NCI-H460 (cell line): ENCODE results near the gene GJA1. TPM values are rescaled to one million over a fixed set of nuclear protein-coding genes. Genes with fewer than 3 reads are reported as not detected.
"Not testable (repeated sequence)": the region's sequence is repeated elsewhere in the genome, so short reads cannot be mapped to it uniquely, and the experiment has no call there.

Experiments used
- DNase-seq: peaks from one replicate; pipeline ENCODE4 v3.0.0-alpha.2; 2016; ENCODE audit warnings: low read depth; ENCODE audit errors: extremely low read depth
- polyA plus RNA-seq: library from polyadenylated mRNA; depleted of rRNA; stranded (reverse); fragments of >200 nt; gene quantifications from 2 replicates; pipeline ENCODE4 v1.2.3, GENCODE V29; 2014; cell fraction: nucleus; rRNA removed
- total RNA-seq: library from RNA; depleted of rRNA; stranded (reverse); fragments of >200 nt; shearing (Covaris generic); gene quantifications from 2 replicates; pipeline ENCODE4 v1.2.3, GENCODE V29; 2014; rRNA removed

Gene GJA1
- total RNA-seq: 31.8 and 34.1 TPM in 2 replicates
- 25.7 and 30.1 TPM in 2 replicates for polyA plus RNA-seq

DNA sequence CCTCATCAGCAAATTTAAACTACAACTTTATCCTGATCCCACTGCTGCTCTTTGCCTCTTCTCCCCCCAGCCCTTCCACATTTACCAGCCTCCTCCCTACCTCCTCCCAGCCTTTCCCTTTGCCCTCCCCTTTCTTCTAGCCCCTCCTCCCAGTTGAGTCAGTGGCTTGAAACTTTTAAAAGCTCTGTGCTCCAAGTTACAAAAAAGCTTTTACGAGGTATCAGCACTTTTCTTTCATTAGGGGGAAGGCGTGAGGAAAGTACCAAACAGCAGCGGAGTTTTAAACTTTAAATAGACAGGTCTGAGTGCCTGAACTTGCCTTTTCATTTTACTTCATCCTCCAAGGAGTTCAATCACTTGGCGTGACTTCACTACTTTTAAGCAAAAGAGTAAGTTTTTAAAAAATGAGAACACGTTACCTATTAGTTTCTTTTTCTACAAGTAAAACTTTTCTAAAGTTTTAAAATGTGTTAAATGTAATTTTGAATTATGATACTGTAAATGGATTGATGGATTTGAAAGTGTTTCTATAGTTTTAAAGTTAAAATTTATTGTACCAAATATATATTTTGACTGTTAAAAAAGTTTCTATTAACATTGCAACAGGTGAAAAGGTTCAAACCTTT is at the start of gene GJA1:
Gene GJA1, plus strand, starts transcription at position 203 of the 626 bp plus-strand sequence. CDS start 11,202 bp downstream, outside the sequence.
- DNase-seq: peak; percentile 69

DNA sequence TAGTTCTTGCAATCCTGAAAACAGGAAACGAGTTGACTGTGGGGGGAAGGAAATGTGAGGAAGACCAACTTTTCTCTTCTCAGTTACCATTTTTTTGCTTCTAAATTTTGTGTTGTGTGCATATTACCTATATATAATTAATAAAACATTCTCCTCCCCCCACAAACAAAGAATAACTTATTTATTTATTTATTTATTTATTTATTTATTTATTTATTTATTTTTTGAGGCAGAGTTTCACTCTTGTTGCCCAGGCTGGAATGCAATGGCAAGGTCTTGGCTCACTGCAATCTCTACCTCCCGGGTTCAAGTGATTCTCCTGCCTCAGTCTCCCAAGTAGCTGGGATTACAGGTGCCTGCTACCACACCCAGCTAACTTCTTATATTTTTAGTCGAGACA is 48.9 kb upstream of the GJA1 start:
- not testable (repeated sequence) for DNase-seq

- DNase-seq: no peak
Observed at GRCh38 chr6:121389419-121389818, 46.0 kb upstream of the GJA1 start.

GRCh38 chr6:121393731-121394505 is 41.5 kb upstream of the GJA1 start:
- DNase-seq: no peak

DNA sequence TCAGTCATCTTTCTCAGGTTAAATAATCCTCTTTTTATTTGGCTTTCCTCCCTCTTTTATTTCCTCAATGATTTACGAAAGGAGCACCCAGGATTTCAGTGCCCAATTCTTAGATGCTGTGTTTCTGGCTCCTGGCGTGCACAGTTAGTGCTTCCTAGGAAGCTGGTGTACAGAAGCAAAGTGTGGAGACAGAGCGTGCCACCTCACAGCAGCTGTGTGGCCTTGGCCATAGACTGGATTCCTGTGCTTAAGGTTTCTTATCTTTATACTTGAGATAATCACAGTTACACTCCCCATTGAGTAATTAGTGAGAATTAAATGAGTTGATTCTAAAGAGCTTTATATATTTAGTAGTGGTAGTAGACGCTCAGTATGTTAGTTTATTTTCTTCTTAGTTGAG is 39.7 kb upstream of the GJA1 start:
- DNase-seq: no peak

- DNase-seq: not testable (repeated sequence)
Observed at GRCh38 chr6:121397188-121397587, 38.3 kb upstream of the GJA1 start.

GRCh38 chr6:121398127-121398526 is 37.3 kb upstream of the GJA1 start:
- DNase-seq: no peak

DNA sequence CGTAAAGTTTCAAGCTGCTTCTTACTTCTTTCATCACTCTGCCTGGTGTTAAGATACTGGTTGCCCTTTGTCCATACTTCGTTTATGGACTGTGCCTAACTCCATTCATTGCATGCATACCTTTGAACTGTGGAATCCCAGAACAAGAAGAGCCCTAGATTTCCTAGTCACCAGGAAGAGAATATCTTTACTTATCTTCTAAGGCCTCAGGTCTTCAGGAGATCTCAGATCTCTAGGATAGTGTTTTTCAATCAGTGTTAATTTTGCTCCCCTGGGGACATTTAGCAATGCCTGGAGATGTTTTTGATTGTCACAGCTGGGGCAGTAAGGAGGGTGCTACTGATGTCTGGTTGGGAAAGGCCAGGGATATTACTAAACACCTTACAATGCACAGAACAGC is 35.5 kb upstream of the GJA1 start:
- no peak for DNase-seq

- no peak for DNase-seq
Observed at GRCh38 chr6:121403964-121404363, 31.5 kb upstream of the GJA1 start.

DNA sequence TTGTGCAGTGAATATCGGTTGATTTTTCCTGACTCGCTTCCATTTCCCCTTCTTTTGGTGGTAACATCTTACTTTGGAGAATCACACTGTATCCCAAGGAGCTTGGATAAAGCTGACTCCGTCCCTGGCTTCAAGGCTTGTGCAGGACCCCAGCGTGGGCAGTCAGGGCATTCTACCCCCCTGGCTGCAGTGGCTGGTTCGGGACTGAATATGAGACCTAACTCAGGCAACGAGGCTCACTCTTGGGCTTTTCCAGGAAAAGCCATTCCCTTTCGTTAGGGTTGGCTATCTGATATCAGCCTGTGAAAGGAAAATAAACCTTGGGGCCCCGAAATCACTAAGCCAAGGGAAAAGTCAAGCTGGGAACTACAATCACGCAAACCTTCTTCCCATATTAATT is 30.1 kb upstream of the GJA1 start:
- DNase-seq: no peak

- DNase-seq: no peak
Observed at GRCh38 chr6:121408321-121408720, 27.1 kb upstream of the GJA1 start.

DNA sequence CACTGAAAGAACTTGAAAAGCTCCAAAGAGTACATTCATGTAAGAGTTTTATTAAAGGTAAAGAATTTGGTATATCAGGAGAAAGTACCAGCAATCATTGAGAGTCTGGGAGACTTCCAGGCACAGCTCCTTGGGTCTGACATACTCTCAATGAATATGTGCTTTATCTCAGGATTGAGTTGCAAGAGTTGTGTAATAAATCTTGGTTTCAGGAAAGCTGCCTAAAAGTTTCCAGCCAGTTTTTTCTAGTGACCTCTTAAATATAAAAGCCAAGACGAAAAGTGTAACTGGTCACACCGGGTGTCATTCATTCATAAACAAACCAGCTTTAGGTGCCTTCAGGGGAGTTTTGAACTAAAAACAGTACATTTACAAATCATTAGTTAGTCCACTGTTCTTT is 21.6 kb upstream of the GJA1 start:
- DNase-seq: no peak

- no peak for DNase-seq
Observed at GRCh38 chr6:121418346-121418745, 17.1 kb upstream of the GJA1 start.

- DNase-seq: no peak
Observed at GRCh38 chr6:121426686-121427085, 8.8 kb upstream of the GJA1 start.

DNA sequence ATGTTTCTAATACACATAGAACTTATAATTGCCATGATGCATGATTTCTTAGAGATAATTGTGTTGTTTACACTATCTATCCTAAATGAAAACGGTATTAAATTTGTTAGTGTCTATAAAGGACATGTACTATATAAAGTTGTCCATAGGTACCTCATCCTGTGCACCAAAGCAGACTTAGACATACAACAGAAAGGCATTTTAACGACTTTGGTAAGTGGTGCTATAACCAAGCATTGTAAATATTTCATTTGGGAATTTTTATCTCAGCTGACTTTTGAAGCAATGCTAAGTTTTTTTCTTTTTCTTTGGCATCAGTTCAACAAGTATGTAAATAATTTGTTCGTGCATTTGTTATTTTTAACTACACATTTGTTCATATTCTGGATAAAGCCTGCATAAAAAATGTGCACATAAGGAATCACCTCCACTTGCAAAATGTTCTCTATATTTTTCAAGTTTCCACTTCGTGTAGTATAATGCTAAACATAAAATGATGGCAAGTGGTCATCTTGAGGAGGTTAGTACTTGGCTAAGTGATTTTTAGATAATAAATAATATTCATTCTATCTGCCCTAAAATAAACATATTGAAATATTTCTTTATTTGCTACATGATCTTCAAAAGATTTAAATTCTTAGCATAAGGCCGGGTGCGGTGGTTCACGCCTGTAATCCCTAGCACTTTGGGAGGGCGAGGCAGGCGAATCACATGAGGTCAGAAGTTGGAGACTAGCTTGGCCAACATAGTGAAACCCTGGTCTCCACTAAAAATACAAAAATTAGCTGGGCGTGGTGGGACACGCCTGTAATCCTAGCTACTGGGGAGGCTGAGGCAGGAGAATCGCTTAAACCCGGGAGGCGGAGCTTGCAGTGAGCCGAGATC is 6.3 kb upstream of the GJA1 start:
- no peak for DNase-seq

DNA sequence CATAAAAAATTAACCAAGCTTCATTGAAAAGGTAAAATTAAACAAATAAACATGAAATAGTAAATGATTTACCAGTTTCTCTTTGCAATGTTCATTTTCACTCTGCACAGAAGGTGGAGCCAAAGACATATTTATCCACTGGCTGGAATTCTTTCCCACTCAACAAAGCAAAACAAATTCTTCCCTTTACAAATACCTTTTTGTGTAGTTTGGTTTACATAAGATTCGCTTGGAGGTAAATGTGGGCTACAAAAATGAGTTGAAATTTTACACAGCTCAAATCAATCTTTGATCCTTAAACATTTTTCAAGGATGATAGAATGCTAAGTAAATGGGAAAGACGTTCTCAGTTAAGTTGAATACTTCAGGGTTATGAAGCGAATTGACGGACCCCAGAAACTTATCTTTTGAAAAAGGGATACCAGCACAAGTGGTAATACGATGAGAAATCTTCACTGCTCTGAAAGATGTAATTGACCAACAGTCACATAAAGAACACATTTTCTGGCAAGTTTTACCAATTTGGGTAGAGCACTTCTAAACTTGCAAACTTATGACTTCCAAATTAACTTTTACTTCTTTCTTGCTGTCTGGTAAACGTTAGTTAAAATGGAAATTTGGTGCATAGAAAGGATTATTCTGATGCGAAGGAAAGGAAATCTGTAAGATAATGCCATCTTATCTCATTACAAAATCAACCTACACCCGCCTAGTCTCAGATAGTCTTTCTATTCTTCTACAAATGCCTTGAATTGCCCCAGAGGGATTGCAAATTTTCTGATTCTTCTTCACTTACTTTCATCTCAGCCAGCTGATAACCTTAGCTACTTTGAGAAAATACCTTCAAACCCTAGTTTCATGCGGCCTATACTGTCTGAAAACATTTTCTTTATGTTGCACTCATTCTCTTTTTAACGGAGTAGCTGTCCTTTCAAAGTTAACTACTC is 4.7 kb upstream of the GJA1 start:
- peak; percentile 28 for DNase-seq

- DNase-seq: not testable (repeated sequence)
Observed at GRCh38 chr6:121431776-121432175, 3.7 kb upstream of the GJA1 start.

DNA sequence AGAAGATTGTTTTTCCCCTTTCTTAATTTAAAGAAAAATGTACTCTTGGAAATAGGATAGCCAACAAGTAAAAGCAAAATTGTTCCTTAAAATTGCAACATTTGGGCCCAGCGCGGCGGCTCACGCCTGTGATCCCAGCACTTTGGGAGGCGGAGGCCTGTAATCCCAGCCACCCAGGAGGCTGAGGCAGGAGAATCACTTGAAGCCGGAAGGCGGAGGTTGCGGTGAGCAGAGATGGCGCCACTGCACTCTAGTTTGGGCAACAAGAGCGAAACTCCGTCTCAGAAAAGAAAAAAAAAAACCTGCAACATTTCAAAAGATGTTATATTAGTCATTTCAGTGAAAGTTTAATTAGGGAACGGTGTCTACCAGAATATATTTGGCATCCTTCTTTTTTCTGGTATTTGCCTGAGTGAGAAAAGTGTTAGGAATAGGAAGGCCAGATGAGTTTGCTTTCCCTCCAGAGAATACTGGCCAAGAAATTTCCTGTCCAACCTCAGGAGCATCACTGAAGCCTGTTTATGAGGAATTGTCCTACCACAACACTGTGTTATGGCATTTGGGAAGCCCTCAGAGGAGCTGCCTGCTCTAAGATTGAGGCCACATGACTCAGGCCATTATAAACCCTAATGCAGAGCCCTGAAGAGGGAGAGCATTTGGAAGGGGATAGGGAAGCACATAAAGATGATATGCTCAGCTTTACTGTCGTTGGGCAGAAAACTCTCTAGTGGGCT is 1.2 kb upstream of the GJA1 start:
- DNase-seq: no peak

GRCh38 chr6:121436274-121436857 is 920 bp downstream of the GJA1 start:
- DNase-seq: no peak
